A673 (cell line): Measurements from ENCODE around the gene USH1C. TPM values are rescaled to one million over a fixed set of nuclear protein-coding genes. Genes with fewer than 3 reads are reported as not detected.

Experiments
- BruUV-seq: library from RNA; stranded (reverse); fragments of 400-500 nt; replicated peaks from 2 replicates; lab custom pipeline; 2021; lab: Mats Ljungman, UMichigan
- CTCF ChIA-PET: fragments of 300-600 bp; sonication (Branson Sonifier 250); formaldehyde crosslinking; loops from one replicate; lab custom pipeline; 2022; ENCODE audit warnings: antibody characterized with exemption; lab: Charles Lee
- POLR2A ChIA-PET: fragments of 300-600 bp; sonication (Branson Sonifier 250); formaldehyde crosslinking; loops from one replicate; lab custom pipeline; 2022; ENCODE audit warnings: antibody characterized with exemption; ENCODE audit not compliant: low non-redundant PET; lab: Charles Lee
- DNase-seq: peaks from one replicate; pipeline ENCODE4 v3.0.0-alpha.2; 2015; ENCODE audit warnings: low spot score
- H3K27ac ChIP-seq: fragments of 200-600 bp; sonication (generic); 2 replicates; pipeline ENCODE4 v1.5.1; 2016; ENCODE audit warnings: mixed run types, low read depth, mild to moderate bottlenecking, mixed read lengths, antibody characterized with exemption, low read length; ENCODE audit not compliant: poor library complexity, severe bottlenecking
- H3K27me3 ChIP-seq: fragments of 200-600 bp; sonication (generic); replicated peaks from 2 replicates; pipeline ENCODE4 v1.6.1; 2017; ENCODE audit warnings: mixed run types, low read depth, mild to moderate bottlenecking, mixed read lengths, antibody characterized with exemption, low read length; ENCODE audit not compliant: insufficient read depth, poor library complexity
- H3K36me3 ChIP-seq: fragments of 200-600 bp; sonication (generic); 2 replicates; pipeline ENCODE4 v1.6.1; 2016; ENCODE audit warnings: mixed run types, mild to moderate bottlenecking, mixed read lengths, antibody characterized with exemption, low read length; ENCODE audit not compliant: insufficient read depth, poor library complexity, severe bottlenecking
- H3K4me1 ChIP-seq: fragments of 200-600 bp; sonication (generic); 2 replicates; pipeline ENCODE4 v1.6.1; 2017; ENCODE audit warnings: mixed run types, mild to moderate bottlenecking, mixed read lengths, antibody characterized with exemption, low read length; ENCODE audit not compliant: insufficient read depth, poor library complexity, severe bottlenecking
- H3K4me3 ChIP-seq: fragments of 200-600 bp; sonication (generic); 2 replicates; pipeline ENCODE4 v1.5.1; 2016; ENCODE audit warnings: low read depth, mixed run types, mild to moderate bottlenecking, mixed read lengths, low read length; ENCODE audit not compliant: poor library complexity, severe bottlenecking
- H3K9me3 ChIP-seq: fragments of 200-600 bp; sonication (generic); 2 replicates; pipeline ENCODE4 v1.6.1; 2016; ENCODE audit warnings: mixed run types, low read depth, mild to moderate bottlenecking, mixed read lengths, antibody characterized with exemption, low read length; ENCODE audit not compliant: poor library complexity, severe bottlenecking
- EZH2 ChIP-seq: fragments of 200-600 bp; sonication (generic); IDR thresholded peaks from 2 replicates; pipeline ENCODE4 v1.6.1; 2017; ENCODE audit warnings: borderline replicate concordance, low read depth, mild to moderate bottlenecking, mixed read lengths, antibody characterized with exemption, low read length; ENCODE audit not compliant: poor library complexity, severe bottlenecking
- intact Hi-C: fragments of 100-400 bp; cut with micrococcal nuclease; formaldehyde crosslinking; loops from one replicate; pipeline ENCODE4 v1.10.0; 2022; ENCODE audit not compliant: unreplicated experiment
- total RNA-seq: library from RNA; stranded (reverse); gene quantifications from 2 replicates; pipeline ENCODE4 v1.2.3, GENCODE V29; 2021
- TF ChIP-seq, protein P1 (sequence below): fragments of 300-800, 200-600 bp; sonication (generic); conservative IDR thresholded peaks from 2 replicates; pipeline ENCODE4 v1.5.1; 2017; ENCODE audit warnings: low read depth, mild to moderate bottlenecking, antibody characterized with exemption, low read length, moderate library complexity, mixed read lengths

USH1C gene
- total RNA-seq, 1 experiment from 2014 or later: not detected

- no peaks in the 10 kb centered on the region for H3K4me1 ChIP-seq
- no peak overlapping the region for H3K27ac ChIP-seq
- intact Hi-C loops: no loop called here
- H3K9me3 ChIP-seq: no peaks in the 10 kb centered on the region
- no peaks in the 10 kb centered on the region for H3K36me3 ChIP-seq
- no peak overlapping the region for H3K4me3 ChIP-seq
- no peaks in the 10 kb centered on the region for H3K27me3 ChIP-seq
- no TSS peak for BruUV-seq
- POLR2A ChIA-PET: no interaction called here
- no peak for DNase-seq
- no peak for TF ChIP-seq EZH2
- TF ChIP-seq, protein P1, sequence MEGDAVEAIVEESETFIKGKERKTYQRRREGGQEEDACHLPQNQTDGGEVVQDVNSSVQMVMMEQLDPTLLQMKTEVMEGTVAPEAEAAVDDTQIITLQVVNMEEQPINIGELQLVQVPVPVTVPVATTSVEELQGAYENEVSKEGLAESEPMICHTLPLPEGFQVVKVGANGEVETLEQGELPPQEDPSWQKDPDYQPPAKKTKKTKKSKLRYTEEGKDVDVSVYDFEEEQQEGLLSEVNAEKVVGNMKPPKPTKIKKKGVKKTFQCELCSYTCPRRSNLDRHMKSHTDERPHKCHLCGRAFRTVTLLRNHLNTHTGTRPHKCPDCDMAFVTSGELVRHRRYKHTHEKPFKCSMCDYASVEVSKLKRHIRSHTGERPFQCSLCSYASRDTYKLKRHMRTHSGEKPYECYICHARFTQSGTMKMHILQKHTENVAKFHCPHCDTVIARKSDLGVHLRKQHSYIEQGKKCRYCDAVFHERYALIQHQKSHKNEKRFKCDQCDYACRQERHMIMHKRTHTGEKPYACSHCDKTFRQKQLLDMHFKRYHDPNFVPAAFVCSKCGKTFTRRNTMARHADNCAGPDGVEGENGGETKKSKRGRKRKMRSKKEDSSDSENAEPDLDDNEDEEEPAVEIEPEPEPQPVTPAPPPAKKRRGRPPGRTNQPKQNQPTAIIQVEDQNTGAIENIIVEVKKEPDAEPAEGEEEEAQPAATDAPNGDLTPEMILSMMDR: no peak
- CTCF ChIA-PET: no interaction called here
These were observed 50.2 kb downstream of the USH1C start for GRCh38 chr11:17494019-17494418.

GRCh38 chr11:17490938-17491337 lies 53.3 kb downstream of the USH1C start:
- DNase-seq: no peak
- TF ChIP-seq EZH2: no peak
- TF ChIP-seq, protein P1: no peak
- Histone ChIP-seq H3K4me3 (no peak overlapping the region), H3K27me3 (no peaks in the 10 kb centered on the region), H3K9me3 (no peaks in the 10 kb centered on the region), H3K4me1 (no peaks in the 10 kb centered on the region), H3K27ac (no peak overlapping the region), H3K36me3 (no peaks in the 10 kb centered on the region)
- CTCF ChIA-PET: no interaction called here
- intact Hi-C loops: no loop called here
- POLR2A ChIA-PET: no interaction called here
- BruUV-seq: no TSS peak

DNA sequence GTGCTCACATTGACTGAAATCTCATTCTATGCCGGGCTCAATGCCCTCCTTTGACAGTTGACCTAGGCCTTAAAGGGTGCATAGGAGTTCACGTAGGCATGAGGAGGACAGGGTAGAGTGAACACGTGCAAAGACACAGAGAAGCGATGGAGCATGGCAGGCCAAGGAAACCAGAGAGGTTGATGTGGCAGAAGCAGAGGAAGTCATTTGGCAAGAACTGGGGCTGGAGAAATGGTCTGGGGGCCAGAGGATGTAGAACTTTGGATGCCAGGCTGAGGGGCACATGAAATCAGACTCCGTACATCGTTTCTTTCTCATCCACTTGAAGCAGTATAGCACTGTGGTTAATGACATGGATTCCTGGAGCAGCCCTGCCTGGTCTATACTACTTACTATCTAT lies 54.0 kb downstream of the USH1C start:
- DNase-seq: no peak
- H3K27ac ChIP-seq: no peak overlapping the region
- POLR2A ChIA-PET: no interaction called here
- no peaks in the 10 kb centered on the region for H3K9me3 ChIP-seq
- CTCF ChIA-PET: no interaction called here
- no peak overlapping the region for H3K4me3 ChIP-seq
- BruUV-seq: no TSS peak
- no peaks in the 10 kb centered on the region for H3K36me3 ChIP-seq
- no peaks in the 10 kb centered on the region for H3K4me1 ChIP-seq
- no peak for TF ChIP-seq EZH2
- TF ChIP-seq, protein P1: no peak
- intact Hi-C loops: no loop called here
- no peaks in the 10 kb centered on the region for H3K27me3 ChIP-seq
